HG02970 (cell line): ENCODE results near the gene MGAT5.

Experiments used
- ATAC-seq: cut with Tn5 transposase; IDR thresholded peaks from one replicate; pipeline ENCODE4 v1.9.1; 2021; ENCODE audit warnings: mild to moderate bottlenecking, moderate library complexity, moderate number of reproducible peaks; ENCODE audit not compliant: unreplicated experiment, low FRiP score

The MGAT5 gene

DNA sequence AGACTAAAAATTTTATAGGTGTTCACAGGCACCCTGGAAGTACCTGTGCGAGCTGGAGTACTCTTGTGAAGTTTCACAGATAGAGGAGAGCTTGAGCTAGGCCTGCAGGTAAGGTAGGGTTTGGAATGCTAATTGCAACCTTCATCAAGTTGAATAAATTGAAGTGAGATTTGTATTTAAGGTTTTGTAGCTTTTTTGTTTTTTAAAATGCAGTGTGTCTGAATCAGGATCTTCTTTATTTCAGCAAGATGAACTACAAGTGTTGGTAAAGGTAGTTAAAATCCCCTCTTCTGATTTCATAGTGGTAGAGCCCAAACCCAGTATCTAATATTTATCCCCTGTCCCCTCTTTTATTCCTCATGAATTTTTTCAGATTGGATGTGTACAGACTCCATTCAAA lies 45.5 kb downstream of the MGAT5 start:
- no peak for ATAC-seq

DNA sequence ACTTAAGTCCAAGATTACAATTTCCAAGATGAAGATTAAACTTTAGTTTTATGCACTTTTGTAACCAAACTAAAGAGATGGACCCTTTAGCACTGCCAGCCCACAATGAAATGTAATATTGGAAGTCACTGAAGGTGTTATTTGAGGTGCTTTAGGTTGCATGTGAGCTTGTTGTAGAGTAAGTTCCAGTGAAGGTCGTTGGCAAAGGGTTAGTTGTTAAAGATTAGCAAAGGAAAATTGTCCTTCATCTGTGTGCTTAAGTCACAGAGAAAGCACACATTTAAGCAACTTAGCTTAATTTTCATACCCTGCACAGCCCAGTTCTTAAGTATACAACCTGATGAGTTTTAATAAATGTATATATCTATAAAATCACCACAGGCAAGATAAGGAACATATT lies 46.7 kb downstream of the MGAT5 start:
- ATAC-seq = no peak

DNA sequence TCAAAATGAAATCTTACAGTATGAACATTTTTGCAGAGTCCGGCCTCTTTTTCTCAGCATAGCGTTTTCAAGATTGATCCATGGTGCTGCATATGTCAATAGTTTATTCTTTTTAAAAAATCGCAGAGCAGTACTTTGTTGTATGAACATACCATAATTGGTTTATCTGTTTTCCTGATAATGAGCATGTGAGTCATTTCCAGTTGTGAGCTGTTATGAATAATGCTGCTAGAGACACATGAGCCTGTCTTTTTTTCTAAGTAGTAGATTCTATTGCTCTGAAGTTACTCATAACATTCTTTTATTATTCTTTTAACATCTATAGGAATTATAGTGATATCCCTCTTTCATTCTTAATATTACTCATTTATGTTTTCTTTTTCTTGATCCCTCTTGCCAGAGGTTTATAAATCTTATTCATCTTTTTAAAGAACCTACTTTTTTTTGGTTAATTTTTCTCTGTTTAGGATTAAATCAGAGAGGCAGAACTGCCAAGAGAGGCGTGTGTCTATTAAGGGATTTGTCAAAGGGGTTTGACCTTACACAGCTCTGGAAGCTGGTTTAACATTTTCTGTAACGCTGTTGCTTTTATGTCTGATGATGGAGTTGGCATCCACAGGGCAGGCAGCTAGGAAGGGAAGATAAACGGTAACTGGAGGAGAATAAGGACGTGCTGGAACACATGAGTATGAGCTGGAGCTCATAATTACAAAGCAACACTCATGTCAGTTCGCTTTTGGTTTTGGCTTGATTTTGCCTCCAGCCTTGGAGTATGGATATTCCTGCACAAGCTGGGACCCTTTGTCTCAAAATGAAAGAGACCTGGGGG lies 47.4 kb downstream of the MGAT5 start:
- ATAC-seq = no peak

DNA sequence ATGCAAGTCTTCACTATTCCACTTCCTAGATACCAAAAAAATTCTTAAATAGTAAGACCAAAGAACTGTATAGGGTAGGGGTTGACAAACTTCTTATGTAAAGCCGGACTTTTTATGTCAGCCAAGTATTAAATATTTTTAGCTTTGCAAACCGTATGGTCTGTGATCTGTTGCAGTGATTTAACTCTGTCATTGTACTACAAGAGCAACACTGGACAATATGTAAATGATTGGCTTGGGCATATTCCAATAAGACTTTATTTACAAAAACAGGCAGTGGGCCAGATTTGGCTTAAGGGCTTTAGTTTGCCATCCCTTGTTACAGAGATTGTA lies 48.0 kb downstream of the MGAT5 start:
- ATAC-seq = no peak

DNA sequence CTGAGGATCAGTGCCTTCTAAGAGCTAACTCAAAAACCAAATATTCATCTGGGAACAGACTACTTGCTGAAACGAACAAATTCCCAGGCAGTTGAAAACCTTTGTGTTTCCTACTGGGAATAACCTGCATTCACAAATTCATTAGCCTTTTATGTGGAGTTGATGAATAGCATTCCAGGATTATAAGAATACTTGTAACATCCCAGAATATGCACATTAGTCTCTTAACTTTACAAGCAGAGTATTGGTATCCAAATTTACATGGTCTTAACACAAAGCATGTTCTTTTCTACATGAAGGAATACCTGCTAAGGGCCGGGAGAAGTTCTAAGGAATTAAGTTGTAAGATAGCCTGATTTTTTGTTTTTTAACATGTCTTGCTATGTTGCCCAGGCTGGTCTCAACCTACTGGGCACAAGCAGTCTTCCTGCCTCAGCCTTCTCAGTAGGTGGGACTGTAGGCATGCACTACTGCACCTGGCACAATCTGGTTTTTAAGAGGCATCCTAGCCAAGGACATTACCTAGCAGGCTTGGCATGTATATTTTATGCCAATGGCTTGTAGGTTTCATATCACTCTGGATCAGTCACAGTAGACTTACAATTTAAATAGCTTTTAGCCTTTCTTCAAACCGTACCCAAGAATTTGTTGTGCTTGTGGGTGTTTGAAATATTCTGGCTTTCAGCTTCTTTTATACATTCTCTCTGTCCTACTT lies 50.7 kb downstream of the MGAT5 start:
- ATAC-seq = no peak

DNA sequence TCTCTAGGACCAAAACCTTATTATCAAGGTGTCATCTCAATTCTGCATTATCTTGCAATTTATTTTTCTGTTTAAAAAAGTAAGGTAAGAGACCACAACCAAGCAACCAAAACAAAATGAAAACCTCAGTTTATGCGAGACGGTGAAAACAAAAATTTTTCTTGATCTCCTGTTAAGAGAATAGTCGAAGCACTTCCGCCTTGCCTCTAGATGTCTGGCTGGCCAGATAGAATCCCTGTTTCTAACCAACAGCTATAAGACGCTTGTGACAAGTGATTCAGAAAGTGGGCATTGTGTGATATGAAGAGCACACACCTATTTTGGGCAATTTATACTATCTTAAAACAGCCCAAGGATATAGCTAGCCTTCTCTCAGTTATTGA lies 51.2 kb downstream of the MGAT5 start:
- ATAC-seq = no peak

DNA sequence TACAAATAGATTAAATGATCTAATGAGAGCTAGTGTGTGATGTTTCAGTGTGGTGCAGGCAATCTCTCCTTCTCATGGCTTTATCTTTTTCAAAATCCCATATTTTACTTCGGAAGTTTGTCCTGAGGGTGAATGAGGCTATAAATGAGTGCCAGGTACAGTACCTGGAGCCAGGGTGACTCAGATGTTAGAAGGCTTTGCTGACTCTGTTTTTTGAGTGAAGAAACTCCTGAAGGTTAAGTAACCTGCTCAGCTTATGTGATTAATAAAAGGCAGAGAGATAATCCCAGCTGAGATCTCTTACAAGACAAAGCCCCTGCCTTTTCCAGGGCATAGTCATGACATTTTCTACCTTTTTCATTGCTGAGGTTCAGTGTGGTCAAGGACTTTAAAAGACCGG lies 52.6 kb downstream of the MGAT5 start:
- ATAC-seq = no peak

DNA sequence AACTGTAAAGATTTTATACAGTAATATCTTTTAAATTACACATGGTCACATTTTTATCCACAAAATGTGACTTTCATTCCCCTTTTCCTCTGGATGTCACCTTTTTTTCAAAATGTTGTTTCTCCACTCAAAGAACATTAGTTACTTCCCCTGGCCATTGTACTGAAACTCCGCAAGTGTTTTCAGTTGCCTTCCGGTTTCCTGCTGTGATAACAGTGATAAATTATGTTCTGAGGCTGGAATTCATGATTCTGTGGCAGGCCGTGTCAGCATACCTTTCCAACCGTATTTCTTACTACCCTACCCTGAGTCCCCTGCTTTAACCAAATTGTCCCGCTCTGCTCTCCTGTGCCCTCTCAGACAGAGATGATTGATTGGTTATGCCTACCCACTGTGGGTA lies 53.5 kb downstream of the MGAT5 start:
- no peak for ATAC-seq

DNA sequence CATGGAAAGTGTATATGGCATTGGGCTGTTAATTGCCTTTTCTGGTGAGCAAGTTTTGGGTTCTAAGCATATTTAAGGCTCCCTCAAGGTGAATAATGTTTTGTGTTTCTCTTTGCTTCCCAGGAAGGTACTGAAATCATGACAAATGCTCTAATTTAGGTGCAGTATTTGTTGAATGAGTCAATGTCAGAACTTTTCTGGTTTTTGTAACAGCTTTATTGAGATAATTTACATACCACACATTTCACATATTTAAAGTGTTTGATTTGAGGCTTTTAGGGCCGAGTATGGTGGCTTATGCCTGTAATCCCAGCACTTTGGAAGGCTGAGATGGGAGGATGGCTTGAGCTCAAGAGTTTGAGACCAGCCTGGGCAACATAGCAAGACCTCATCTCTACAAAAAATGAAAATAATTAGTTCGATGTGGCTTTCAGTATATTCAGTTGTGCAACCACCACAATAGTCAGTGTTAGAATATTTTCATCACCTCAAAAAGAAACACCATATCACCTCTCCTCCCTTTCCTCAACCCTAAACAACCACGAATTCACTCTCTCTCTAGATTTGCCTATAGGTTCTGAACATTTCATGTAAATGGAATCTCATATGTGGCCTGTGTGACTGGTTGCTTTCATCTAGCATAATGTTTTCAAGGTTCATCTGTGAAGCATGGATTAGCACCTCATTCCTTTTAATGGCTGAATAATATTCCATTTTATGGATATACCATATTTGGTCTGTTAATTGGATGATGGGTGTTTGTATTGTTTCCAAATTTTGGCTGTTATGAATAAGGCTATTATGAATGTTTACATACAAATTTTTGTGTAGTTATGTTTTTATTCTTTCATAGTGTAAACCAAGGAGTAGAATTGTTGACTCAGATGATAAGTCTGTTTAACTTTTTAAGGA lies 54.9 kb downstream of the MGAT5 start:
- ATAC-seq = no peak

DNA sequence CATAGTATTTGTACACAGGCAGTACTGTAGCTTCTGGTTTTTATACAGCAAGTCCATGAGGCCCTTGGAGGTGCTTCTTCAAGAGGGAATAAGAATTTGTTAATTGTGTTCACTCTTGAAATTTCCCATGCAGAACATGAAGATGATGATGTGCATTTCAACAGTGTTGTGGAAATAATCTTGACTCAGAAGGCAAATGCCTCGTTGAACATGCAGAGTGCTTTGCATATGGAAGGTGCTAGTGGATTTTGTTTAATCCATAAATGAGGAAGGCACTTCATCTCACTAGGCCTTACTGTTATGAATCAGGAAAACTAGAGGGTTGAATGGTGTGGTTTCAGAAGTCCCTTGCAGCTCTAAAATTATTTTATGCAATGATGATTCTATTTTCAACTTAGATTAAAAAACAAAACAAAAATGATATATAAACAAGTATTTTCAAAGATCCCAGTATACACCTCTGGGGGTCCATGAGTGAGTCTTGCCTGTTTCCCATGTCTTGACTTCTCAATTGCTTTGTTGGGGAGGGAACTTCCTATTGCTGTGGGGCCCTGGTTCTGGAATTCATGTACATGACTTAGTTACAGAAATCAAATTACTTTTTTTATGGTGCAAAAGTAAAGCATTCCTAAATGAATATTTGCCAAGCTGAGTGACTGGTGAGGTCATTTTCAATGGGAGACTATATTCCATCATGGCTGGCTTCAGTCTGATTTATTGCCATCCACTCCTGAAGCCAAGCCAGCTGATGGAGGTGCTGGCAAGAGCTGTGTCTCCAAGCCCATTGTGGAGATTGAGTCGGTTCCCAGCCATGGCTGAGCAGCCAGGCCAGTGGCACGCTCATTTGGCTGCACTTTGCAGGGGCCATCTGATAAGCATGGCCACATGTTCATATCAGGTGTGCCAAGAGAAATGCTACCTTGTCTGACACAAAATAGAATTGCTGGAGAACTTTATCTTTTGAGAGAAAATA lies 56.5 kb downstream of the MGAT5 start:
- ATAC-seq = no peak

DNA sequence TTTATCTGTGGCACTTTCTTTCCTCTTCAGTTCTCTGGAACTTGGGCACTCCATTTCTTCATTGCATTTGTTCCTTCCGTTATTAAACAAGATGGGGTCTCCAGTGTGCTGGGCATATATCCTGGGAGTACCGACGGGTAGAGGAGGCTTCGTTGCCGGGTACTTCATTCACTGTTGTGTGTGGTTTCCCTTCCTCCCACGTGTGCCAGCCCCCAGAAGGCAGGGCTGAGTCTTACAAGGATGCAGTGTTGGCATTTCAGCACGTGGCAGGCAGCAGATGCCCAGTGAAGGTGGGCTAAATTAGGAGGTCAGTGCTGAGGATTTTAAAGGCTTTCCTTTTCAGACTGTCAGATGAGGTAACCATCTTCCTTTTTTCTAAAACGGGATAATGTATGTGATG lies 58.6 kb downstream of the MGAT5 start:
- ATAC-seq = no peak

DNA sequence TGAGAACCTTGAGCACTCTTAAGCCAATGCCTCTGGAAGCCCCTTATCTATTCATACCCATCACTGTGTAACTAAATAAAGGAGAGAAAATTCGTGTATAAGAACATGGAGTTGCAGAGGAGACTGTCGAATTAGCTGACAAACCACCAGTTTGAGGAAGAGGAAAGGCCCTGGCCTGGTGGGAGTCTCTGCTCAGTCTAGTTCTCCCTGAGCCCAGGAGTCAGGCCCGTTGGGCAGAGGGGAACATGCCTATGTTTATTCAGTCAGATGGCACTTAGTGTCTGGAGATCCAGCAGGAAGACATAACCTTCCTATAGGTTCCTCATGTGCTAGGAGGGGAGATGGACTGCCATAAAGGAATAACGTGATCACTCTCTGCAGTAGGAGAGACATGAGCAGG lies 60.3 kb downstream of the MGAT5 start:
- ATAC-seq = no peak

DNA sequence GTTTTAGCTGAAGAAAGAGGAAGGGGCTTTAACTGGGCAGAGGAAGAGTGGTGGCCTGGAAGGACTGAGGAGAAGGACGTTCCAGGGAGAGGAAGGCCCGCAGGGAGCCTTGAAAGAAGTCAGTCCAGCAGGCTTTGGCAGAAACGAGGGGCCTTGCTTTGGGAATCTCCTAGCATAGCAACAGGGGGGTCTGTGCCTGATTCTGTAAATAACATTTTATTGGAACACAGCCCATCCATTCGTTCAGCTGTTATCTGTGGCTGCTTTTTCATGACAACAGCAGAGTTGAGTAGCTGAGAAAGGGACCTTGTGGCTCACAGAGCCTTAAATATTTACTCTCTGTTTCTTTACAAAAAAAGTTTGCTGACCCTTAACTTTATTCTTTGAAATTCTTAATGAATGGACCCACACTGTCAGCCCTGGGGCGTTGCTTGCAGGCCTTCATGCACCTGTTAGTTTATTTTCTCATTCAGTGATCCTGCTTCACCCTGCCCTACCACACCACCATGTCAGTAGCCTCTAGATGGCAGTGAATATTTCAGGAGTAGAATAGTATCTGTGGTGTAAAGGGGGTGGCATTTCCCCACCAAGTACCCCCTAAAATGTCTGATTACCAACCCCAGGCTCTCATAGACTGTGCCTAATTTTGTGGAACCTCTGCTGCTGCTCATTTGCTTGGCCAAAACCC lies 61.0 kb downstream of the MGAT5 start:
- ATAC-seq = no peak

DNA sequence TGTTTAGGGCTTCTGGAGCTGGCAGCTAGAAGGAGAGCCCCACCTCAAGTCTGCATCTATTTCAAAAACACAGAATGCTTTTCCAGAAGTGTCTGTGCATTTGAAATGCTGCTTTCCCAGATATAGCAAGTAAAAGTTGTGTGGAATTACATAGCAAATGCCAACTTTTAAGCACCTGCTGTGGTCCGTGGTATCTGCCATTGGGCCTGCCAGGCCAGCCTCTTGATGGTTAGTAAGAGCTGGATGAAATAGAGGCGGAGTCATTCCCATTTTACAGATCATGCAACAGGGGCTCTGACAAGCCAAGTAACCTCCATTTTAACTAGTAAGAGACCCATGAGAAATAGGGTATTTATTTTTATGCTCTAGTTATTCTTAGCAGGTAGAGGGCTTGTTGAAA lies 61.6 kb downstream of the MGAT5 start:
- no peak for ATAC-seq

DNA sequence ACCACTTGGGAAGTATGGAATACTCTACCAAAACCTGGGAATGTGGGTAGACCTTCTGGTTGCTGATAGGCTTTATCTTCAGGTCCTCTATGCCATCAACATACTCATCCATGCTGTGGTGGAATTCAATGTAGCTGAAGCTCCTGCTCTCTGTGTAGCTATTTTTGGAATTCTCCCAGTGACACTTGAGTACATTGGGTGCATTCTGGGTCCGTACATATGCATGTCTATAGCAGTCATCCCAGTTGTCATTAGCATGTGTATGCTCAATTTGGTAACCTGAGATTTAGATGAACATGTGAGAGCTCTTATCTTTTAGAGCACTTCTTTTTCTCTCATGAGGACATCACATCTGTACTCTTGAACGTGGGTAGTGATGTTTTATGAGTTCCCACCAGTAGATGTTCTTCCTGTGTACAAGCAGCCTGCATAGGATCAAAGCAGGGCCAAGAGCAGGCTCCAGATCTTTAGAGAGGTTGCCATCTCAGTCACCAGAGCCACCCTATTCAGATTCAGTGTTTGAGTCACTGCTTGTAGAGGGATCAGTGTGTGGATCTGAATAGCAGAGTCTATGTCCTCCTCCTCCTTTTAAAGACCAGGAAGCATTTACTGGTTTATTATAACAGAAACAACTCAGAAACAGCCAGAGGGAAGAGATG lies 65.9 kb downstream of the MGAT5 start:
- ATAC-seq = no peak

DNA sequence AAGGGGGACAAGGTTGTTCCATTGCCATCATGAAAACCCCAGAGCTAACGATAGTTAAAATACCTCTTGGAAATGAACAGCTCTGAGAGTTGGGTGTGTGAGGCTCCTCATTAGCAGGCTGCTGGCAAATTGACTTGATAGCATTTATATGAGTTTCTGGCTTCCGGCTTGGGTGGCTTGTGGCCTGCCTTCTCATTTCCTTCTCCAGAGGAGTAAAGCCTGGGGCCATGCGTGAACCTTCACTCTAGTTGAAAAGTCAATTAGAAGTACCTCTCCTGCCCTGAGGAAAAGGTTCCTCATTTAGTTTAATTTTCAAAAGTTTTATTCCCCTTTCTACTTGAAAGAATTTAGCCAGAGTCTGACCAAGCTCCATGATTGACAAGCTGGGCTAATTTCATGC lies 67.1 kb downstream of the MGAT5 start:
- ATAC-seq = no peak

DNA sequence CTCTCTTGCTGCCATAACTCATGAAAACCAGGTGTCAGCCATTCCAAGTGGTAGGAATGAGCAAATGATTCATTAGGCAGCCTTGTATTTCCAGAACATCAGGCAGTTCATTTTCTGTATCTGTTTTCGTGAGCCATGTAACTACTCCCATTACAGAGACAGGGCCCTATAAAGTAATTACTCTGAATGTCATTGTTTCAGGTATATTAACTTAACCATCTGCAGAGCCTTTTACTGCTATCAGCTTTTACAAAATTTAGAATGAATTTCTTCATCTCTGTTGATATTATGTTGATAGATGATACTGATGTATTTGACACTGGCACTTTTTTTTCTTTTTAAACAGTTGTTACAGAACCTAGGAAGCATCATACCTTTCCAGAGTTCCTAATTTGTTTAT lies 69.9 kb downstream of the MGAT5 start:
- no peak for ATAC-seq

DNA sequence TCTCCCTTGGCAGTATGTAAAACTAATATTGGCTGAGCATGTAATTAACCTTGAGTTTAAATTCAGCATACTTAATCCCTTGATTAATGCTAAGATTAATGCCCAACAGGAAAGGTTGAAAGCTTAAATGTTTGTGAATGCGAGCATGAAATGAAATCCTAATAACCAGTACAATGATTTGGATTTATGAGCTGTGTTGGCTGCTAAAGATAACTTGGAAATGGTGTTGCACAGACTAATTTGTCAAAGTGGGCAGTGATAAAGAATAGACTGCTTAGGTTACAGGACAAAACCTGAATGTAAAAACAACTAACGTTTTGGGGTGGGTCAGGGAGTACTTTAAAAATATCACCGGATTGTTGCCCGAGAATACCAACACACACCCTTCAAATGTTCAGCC lies 70.6 kb downstream of the MGAT5 start:
- no peak for ATAC-seq

DNA sequence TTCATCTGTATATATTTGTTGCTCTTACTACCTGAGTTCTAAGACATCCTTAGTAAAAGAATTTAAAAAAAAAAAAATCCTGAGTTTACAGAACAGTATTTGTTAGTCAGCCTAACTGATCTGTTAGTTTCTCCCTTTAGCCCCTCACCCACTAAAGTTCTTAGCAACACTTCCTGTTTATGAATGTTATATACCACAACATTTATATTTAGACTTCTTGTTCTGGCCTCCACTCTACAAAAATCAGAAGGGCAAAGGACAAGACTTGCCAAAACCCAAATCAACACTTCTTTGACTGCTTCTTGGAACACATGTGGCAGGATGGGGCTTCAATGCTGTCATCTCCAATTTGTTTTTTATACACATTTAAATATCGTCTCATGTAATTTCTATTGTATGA lies 71.1 kb downstream of the MGAT5 start:
- ATAC-seq = no peak
